SKM-1 treated with dmso at 0.1 percent for 144 hours (cell line): ENCODE results near the gene TRAPPC3.

Experiments
- DNase-seq: peaks from one replicate; lab custom pipeline; 2025; ENCODE audit not compliant: unreplicated experiment; lab: John Stamatoyannopoulos, UW

Gene TRAPPC3

GRCh38 chr1:36101546-36101945, 47.7 kb downstream of the TRAPPC3 start:
- DNase-seq: no peak

DNA sequence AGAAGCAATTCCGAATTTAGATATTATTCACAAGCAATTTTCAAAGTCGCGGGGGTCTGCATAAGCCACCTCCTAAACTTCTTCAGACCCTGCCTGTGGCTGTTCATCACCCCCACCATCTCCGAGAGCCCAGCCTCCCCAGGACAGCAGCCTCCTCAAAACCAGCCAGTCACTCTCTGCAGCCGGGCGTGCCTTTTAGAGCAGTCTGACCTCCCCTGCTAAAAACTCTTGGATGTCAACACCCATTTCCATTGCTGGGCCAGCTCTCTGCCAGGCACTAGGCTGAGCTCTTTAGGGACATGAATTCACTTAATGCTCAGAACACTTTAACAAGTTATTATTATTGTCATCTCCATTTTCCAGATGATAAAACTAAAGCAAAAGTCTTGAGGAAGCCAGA, 48.9 kb downstream of the TRAPPC3 start:
- DNase-seq: no peak

DNA sequence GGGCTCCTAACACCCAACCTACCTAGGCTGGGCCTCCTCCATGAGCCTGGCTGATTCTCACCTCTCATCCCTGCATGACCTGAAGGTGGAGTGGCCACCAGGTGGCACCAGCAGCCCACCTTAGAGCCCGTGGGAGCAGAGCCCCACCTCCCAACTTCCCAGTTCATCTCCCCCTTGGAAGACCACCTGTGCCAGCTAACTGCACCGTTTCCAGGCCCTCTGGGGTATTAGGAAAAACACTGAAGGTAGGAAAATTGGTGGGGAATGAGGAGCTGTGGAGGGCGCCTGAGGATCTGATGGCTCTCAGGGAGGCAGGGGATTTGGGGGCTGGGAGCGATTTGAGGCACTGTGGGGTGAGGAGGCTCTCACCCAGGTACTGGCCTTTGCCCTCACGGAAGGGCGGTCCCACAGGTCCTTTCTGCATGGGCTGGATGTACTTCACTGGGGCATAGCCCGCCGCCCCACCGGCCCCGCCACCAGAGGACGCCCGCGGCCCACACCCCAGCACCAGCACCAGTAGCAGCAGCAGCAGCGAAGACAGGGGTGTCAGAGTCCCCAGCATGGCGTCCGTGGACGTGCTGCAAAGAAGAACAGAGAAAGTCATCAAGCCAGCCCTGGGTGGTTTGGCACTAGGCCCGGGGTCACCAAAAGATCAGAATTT, 49.5 kb downstream of the TRAPPC3 start:
- peak; percentile 60 for DNase-seq

GRCh38 chr1:36098650-36099365, 50.5 kb downstream of the TRAPPC3 start:
- DNase-seq: no peak

DNA sequence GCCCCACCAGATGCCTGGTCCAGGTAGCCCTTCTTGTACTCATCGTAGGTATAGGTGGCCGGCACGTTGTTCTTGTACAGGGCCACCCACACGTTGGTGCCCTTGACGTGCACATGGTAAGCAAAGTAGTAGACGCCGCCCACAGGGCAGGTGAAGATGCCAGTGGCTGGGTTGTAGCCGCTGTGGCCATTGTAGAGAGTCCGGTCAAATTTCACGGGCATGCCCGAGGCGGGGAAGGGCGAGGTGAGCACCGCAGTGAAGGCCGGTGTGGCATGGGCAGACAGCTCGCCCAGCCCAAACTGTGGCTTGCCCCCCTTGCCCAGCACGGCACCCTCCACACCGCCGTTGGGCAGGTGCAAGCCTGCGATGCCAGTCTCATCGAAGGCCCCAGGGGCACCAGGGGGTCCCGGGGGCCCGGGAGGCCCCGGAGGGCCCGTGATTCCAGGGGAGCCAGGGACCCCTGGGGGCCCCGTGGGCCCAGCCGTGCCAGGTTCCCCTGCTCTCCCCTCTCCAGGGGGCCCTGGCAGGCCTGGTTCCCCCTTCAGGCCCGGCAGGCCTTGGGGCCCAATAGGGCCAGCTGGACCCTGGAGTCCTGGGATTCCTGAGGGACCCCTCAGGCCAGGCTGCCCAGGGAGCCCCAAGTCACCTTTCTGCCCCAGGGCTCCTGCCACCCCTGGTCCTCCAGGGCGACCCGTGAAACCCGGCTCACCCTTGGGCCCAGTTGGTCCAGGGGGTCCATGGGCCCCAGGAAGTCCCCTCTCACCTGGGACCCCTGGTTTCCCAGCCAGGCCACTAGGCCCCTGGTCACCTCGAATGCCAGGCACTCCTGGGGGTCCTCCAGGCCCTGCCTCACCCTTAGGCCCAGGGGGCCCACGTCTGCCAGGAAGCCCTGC, 51.3 kb downstream of the TRAPPC3 start:
- no peak for DNase-seq

DNA sequence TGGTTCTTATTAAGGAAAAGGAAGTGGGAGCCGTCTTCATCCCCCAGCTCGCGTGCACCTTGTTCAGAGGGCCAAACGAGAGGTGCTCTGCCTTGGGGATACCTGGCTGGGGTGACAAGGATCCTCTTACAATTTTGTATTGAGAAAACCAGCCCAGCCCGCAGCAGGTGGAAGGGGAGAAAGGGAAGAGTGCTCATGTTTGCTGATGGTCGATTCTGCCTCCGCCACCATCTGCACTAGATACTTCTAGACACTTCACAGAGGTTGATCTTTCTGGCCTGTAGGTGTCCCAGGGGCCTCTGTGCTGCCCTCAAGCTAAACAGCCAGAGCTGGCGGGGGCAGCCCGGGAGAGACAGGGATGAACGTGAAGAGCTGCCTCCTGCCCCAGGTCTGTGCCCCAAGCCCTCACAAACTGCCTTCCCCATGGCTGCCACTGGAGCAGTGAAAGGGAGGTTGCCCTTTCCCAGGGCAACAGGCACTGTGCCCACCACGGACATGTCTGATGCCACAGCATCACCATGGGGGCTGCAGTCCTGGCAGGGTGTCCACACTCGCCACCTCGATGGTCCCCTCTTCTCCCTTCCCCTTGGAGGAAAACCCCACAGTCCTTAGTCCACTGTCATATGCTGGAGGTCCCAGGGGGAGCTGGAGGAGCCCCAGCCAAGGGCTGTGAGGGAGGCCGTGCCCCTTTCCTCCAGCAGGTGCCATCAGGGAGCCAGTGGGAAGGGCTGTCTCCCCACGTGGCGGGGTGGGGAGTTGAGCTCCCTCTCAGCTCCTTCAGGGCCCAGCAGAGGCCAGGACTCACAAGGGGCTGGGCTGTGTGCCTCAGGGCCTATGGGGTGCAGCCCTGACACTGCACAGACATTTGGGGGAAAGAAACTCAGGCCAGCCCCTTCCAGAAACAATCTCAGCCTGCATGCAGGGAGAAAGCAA, 52.5 kb downstream of the TRAPPC3 start:
- DNase-seq: no peak

- DNase-seq: peak; percentile 77
Measured at GRCh38 chr1:36095760-36096405, 53.4 kb downstream of the TRAPPC3 start.

GRCh38 chr1:36094621-36095061, 54.6 kb downstream of the TRAPPC3 start:
- no peak for DNase-seq

- no peak for DNase-seq
Measured at GRCh38 chr1:36093929-36094328, 55.4 kb downstream of the TRAPPC3 start.

DNA sequence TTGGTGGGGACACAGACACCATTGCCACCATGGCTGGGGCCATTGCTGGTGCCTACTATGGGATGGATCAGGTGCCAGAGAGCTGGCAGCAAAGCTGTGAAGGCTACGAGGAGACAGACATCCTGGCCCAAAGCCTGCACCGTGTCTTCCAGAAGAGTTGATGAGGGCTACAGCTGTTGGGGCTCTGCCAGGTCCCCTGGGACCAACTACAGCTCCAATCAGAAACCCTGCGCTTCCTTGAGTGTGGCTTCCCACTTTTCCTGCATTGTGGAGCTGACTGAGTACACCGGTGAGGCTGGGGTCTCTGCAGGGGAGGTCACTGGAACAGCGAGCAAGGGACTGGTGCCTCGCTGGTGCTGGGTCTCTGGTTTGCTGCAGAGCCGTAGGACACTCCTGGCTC, 56.1 kb downstream of the TRAPPC3 start:
- DNase-seq: no peak

DNA sequence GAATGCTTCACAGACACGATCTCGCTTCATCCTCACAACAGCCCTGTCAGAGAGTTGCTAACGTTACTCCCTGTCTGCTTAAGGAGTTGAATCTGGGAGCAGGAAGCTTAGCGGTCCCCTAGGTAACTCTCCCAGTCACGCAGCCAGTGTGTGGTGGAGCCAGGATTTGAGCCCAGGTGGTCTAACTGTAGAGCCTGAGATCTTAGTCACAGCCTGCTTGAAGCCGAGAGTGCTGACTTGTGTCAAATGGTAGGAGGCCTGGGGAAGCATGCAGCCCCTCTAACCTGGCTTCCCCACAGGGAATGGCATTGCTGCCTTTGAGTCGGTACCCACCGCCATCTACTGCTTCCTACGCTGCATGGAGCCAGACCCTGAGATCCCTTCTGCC, 56.5 kb downstream of the TRAPPC3 start:
- DNase-seq: no peak

GRCh38 chr1:36092166-36092797, 57.0 kb downstream of the TRAPPC3 start:
- DNase-seq: peak; percentile 63

GRCh38 chr1:36091698-36092097, 57.6 kb downstream of the TRAPPC3 start:
- DNase-seq: no peak

DNA sequence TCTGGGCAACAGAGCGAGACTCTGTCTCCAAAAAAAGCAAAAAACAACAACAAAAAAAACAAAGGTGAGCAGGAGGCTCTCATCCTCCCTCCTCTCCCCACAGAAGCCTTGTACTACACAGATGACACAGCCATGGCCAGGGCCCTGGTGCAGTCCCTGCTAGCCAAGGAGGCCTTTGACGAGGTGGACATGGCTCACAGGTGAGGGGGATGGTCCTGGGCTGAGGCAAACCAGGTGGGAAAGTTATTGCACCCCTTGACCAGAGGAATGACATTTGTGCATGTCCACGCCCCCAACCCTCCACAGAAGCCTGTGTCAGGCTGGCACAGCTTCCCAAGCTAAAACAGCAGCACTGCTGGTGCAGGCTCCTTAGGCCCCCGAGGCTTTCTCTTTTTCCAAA, 58.1 kb downstream of the TRAPPC3 start:
- DNase-seq: no peak

GRCh38 chr1:36089393-36090121, 59.7 kb downstream of the TRAPPC3 start:
- no peak for DNase-seq

GRCh38 chr1:36088577-36089392, 60.5 kb downstream of the TRAPPC3 start, which contains the start of gene ADPRS:
Gene ADPRS, plus strand, starts transcription at chr1:36088892. Its CDS starts 13 bp downstream, at chr1:36088905.
- peak; percentile 88 for DNase-seq

GRCh38 chr1:36088265-36088576, 61.1 kb downstream of the TRAPPC3 start:
- DNase-seq: no peak
